Measurements from ENCODE around the gene CRYBA2.
A peak's percentile ranks its signal among the peaks of the same experiment; 100 is the strongest.

- TF ChIP-seq CTCF (IDR thresholded peaks at IDR 0.05) (no peak), EZH2 (IDR thresholded peaks at IDR 0.05) (peak; percentile 40), EZH2phosphoT487 (IDR thresholded peaks at IDR 0.05) (peak; percentile 79)
Measured at GRCh38 chr2:218985021-218985324, 8.2 kb downstream of the CRYBA2 start, which contains the start of gene FEV.

Data from neural progenitor cell (in vitro differentiated cells).